Gastroesophageal sphincter (tissue), 4 donors: ENCODE results near the gene GTF2F2. TPM values are rescaled to one million over a fixed set of nuclear protein-coding genes. Genes with fewer than 3 reads are reported as not detected.
A peak's percentile ranks its signal among the peaks of the same experiment; 100 is the strongest.

Experiments
- ATAC-seq: fragments of 150-250 bp; one replicate; pipeline ENCODE4 v1.9.1; 2016; ENCODE audit warnings: mild to moderate bottlenecking, moderate library complexity
- H3K27ac ChIP-seq, 4 donors: fragments of 200-600 bp; sonication (generic) in 3 of 4; 1 replicate in 3 of 4; 2 replicates in 1 of 4; pipeline ENCODE4 v1.5.1; 2016 to 2019
- H3K27me3 ChIP-seq: fragments of 200-600 bp; sonication (generic); one replicate; pipeline ENCODE4 v1.5.1; 2019
- H3K36me3 ChIP-seq, 2 donors: fragments of 200-600 bp; sonication (generic); one replicate each; pipeline ENCODE4 v1.5.1; 2019; ENCODE audit warnings: control low read depth in 1 of 2
- H3K4me1 ChIP-seq, 3 donors: fragments of 200-600 bp; sonication (generic); 1 replicate in 2 of 3; 2 replicates in 1 of 3; pipeline ENCODE4 v1.5.1; 2016 to 2019; ENCODE audit warnings: control low read depth in 2 of 3
- H3K4me3 ChIP-seq, 2 donors: fragments of 200-600 bp; sonication (generic); one replicate each; pipeline ENCODE4 v1.5.1; 2019; ENCODE audit warnings: mild to moderate bottlenecking in 1 of 2, moderate library complexity in 1 of 2
- H3K9me3 ChIP-seq, 3 donors: fragments of 200-600 bp; sonication (generic); one replicate each; pipeline ENCODE4 v1.5.1; 2017 to 2019; ENCODE audit warnings: control low read depth in 2 of 3
- EP300 ChIP-seq: sonication (generic); formaldehyde crosslinking; IDR thresholded peaks from one replicate; pipeline ENCODE4 v1.6.1; 2017; ENCODE audit warnings: antibody characterized with exemption, mild to moderate bottlenecking
- POLR2A ChIP-seq, 2 donors: fragments of 450-650 bp; IDR thresholded peaks; one replicate each; pipeline ENCODE4 v1.6.1; 2017; ENCODE audit warnings: antibody characterized with exemption in 2 of 2, mild to moderate bottlenecking in 2 of 2, moderate library complexity in 1 of 2
- POLR2AphosphoS5 ChIP-seq: sonication (generic); formaldehyde crosslinking; IDR thresholded peaks from one replicate; pipeline ENCODE4 v1.6.1; 2017; ENCODE audit warnings: antibody characterized with exemption
- WGBS, 2 donors: methylation state at CpG; one replicate each; pipeline ENCODE4 v1.1.5; 2018; ENCODE audit warnings: low coverage in 1 of 2; 5-methylcytosine and 5-hydroxymethylcytosine counted together
- total RNA-seq, 4 donors: library from RNA; depleted of rRNA; stranded (reverse); fragments of >200 nt; gene quantifications; one replicate each; pipeline ENCODE4 v1.1.0, GENCODE V29; 2016
- TF ChIP-seq, protein P1 (sequence below), 4 experiments: fragments of 200-600 bp in 2 of 4; fragments of 450-650 bp in 2 of 4; sonication (generic) in 1 of 4; IDR thresholded peaks; one replicate each; pipeline ENCODE4 v1.5.1; 2017 to 2019; ENCODE audit warnings: antibody characterized with exemption in 4 of 4, mild to moderate bottlenecking in 2 of 4, moderate library complexity in 2 of 4

GTF2F2 gene
- total RNA-seq, 4 donors from 2014 or later = 15.3 to 19.6 (median 17.7) TPM

GRCh38 chr13:45113233-45114224 lies 6.8 kb upstream of the GTF2F2 start:
- Histone ChIP-seq H3K9me3 (no peaks in the 10 kb centered on the region), H3K27ac (no peak overlapping the region), H3K4me3 (no peak overlapping the region), H3K4me1 (no peaks in the 10 kb centered on the region), H3K36me3 (no peaks in the 10 kb centered on the region), H3K27me3 (peaks cover 4% of the 10 kb centered on the region)
- TF ChIP-seq, protein P1, sequence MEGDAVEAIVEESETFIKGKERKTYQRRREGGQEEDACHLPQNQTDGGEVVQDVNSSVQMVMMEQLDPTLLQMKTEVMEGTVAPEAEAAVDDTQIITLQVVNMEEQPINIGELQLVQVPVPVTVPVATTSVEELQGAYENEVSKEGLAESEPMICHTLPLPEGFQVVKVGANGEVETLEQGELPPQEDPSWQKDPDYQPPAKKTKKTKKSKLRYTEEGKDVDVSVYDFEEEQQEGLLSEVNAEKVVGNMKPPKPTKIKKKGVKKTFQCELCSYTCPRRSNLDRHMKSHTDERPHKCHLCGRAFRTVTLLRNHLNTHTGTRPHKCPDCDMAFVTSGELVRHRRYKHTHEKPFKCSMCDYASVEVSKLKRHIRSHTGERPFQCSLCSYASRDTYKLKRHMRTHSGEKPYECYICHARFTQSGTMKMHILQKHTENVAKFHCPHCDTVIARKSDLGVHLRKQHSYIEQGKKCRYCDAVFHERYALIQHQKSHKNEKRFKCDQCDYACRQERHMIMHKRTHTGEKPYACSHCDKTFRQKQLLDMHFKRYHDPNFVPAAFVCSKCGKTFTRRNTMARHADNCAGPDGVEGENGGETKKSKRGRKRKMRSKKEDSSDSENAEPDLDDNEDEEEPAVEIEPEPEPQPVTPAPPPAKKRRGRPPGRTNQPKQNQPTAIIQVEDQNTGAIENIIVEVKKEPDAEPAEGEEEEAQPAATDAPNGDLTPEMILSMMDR (IDR thresholded peaks at IDR 0.05) = no peak
- no peak for TF ChIP-seq POLR2A (IDR thresholded peaks at IDR 0.05)
- TF ChIP-seq POLR2AphosphoS5 = no peak
- TF ChIP-seq EP300 = no peak
- 48 to 73% methylated on average over 3 to 4 of the region's 4 CpGs for WGBS, 2 donors
- ATAC-seq = no peak

- H3K27ac ChIP-seq = peak overlapping the region in 3 of 4 donors; percentile 85 to 88 (median 85)
- no peaks in the 10 kb centered on the region for H3K9me3 ChIP-seq
- H3K36me3 ChIP-seq = no peaks in the 10 kb centered on the region
- H3K4me1 ChIP-seq = peaks cover 3 to 27% (median 10%) of the 10 kb centered on the region in 3 donors
- H3K4me3 ChIP-seq = peak overlapping the region; percentile 80 to 91
- TF ChIP-seq POLR2A (IDR thresholded peaks at IDR 0.05) (no peak), EP300 (no peak), POLR2AphosphoS5 (no peak)
- TF ChIP-seq, protein P1 (IDR thresholded peaks at IDR 0.05) = no peak
- no peak for ATAC-seq
- WGBS, 2 donors = 3 to 5% methylated on average over 7 of the region's 7 CpGs
- no peaks in the 10 kb centered on the region for H3K27me3 ChIP-seq
Observed at GRCh38 chr13:45119469-45119990, 780 bp upstream of the GTF2F2 start.

DNA sequence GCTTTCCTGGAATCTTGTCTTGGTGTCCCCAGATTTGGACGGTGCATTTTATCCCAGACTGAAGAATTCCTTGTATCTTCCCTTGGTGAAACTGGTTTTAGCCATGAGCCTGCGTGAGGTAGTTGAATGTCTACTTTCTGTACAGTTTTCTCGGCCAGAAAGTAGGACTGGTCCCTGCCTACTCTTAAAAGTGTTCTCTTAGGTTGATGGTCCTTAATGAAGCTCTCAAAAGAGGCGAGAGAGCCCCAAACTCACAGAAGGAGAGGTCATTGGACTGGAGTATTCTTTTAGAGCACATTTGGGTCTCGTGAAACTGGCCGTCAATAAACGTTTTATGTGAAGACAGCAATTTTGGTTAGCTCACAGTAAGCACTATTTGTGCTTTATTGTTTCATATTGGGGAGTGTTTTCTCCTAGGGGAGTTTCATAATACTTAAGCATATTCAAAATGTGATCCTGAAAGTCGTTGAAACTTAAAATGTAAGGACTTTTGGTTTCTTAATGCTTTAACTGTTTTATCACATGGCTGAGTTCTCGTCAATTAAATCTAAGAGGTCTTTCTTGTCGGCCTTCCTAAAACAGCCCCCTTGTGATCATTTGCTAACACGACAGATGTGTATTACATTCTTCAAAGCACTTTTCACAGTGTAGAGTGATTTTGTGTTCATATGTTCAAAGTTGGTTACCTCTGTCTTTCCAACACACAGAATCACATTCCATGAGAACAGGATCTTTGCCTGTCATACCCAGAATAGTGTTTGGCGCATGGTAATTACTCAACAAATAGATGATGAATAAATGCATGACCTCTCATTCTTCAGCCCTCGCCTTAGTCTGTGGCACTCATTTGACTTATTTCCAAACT lies 889 bp downstream of the GTF2F2 start:
- ATAC-seq = no peak
- TF ChIP-seq EP300 (no peak), POLR2AphosphoS5 (no peak), POLR2A (IDR thresholded peaks at IDR 0.05) (no peak)
- TF ChIP-seq, protein P1 (IDR thresholded peaks at IDR 0.05) = no peak
- Histone ChIP-seq H3K4me3 (peak overlapping the region; percentile 80 to 91), H3K9me3 (no peaks in the 10 kb centered on the region), H3K36me3 (no peaks in the 10 kb centered on the region), H3K4me1 (peaks cover 3 to 27% (median 10%) of the 10 kb centered on the region in 3 donors), H3K27me3 (no peaks in the 10 kb centered on the region), H3K27ac (peak overlapping the region; percentile 63 to 88 (median 85))
- 8 to 16% methylated on average over 7 to 13 of the region's 13 CpGs for WGBS, 2 donors

GRCh38 chr13:45122941-45123340 lies 2.6 kb downstream of the GTF2F2 start:
- H3K36me3 ChIP-seq = no peaks in the 10 kb centered on the region

More at GRCh38 chr13:45122941-45123340, 2.6 kb downstream of the GTF2F2 start:
- Histone ChIP-seq H3K4me3 (no peak overlapping the region), H3K27ac (no peak overlapping the region), H3K27me3 (no peaks in the 10 kb centered on the region), H3K4me1 (peaks cover 3 to 27% (median 10%) of the 10 kb centered on the region in 3 donors), H3K9me3 (no peaks in the 10 kb centered on the region)
- ATAC-seq = no peak
- TF ChIP-seq POLR2AphosphoS5 (no peak), EP300 (no peak)
- TF ChIP-seq, protein P1 (IDR thresholded peaks at IDR 0.05) = no peak
- WGBS, 2 donors = 17 to 83% methylated on average over 1 to 4 of the region's 6 CpGs
